ENCODE data around the gene FGF9.

FGF9 gene

GRCh38 chr13:21688056-21688455 is 17.2 kb downstream of the FGF9 start:
- no peak for TF ChIP-seq REST (IDR thresholded peaks at IDR 0.05; ENCODE audit: low read depth)
- no peak for TF ChIP-seq TCF12 (IDR thresholded peaks at IDR 0.05; ENCODE audit: low read depth)
- no peak for TF ChIP-seq ZBTB7A (IDR thresholded peaks at IDR 0.05; ENCODE audit: low read depth)
- TF ChIP-seq CEBPB (IDR thresholded peaks at IDR 0.05) = no peak

GRCh38 chr13:21689097-21689496 is 18.2 kb downstream of the FGF9 start:
- TF ChIP-seq RAD21 (IDR thresholded peaks at IDR 0.05; ENCODE audit: low read depth) (no peak), TCF12 (IDR thresholded peaks at IDR 0.05; ENCODE audit: low read depth) (no peak)

- no peak for TF ChIP-seq YY1 (IDR thresholded peaks at IDR 0.05; ENCODE audit: low read depth)
- no peak for TF ChIP-seq FOXM1 (IDR thresholded peaks at IDR 0.05; ENCODE audit: borderline replicate concordance, low read depth)
- TF ChIP-seq TEAD4 (IDR thresholded peaks at IDR 0.05) = no peak
- TF ChIP-seq EP300 (IDR thresholded peaks at IDR 0.05; ENCODE audit: borderline replicate concordance) = no peak
- no peak for TF ChIP-seq EGR1 (IDR thresholded peaks at IDR 0.05)
- TF ChIP-seq NFIC (IDR thresholded peaks at IDR 0.05) = no peak
- no peak for TF ChIP-seq RAD21 (IDR thresholded peaks at IDR 0.05; ENCODE audit: low read depth)
- TF ChIP-seq CEBPB (IDR thresholded peaks at IDR 0.05) = no peak
- TF ChIP-seq ZBTB7A (IDR thresholded peaks at IDR 0.05; ENCODE audit: low read depth) = no peak
Measured at GRCh38 chr13:21690955-21691354, 20.1 kb downstream of the FGF9 start.

GRCh38 chr13:21691500-21691899 is 20.6 kb downstream of the FGF9 start:
- TF ChIP-seq TCF12 (IDR thresholded peaks at IDR 0.05; ENCODE audit: low read depth) (no peak), ZBTB7A (IDR thresholded peaks at IDR 0.05; ENCODE audit: low read depth) (no peak), EP300 (IDR thresholded peaks at IDR 0.05; ENCODE audit: borderline replicate concordance) (no peak), RAD21 (IDR thresholded peaks at IDR 0.05; ENCODE audit: low read depth) (no peak), TEAD4 (IDR thresholded peaks at IDR 0.05) (no peak), CEBPB (IDR thresholded peaks at IDR 0.05) (no peak), REST (IDR thresholded peaks at IDR 0.05; ENCODE audit: low read depth) (no peak), YY1 (IDR thresholded peaks at IDR 0.05; ENCODE audit: low read depth) (no peak), TAF1 (IDR thresholded peaks at IDR 0.05; ENCODE audit: low read depth) (no peak), CREB1 (IDR thresholded peaks at IDR 0.05; ENCODE audit: low read depth) (no peak), USF1 (IDR thresholded peaks at IDR 0.05) (no peak)

- no peak for TF ChIP-seq TEAD4 (IDR thresholded peaks at IDR 0.05)
- no peak for TF ChIP-seq TAF1 (IDR thresholded peaks at IDR 0.05; ENCODE audit: low read depth)
- no peak for TF ChIP-seq TCF12 (IDR thresholded peaks at IDR 0.05; ENCODE audit: low read depth)
- TF ChIP-seq MAX (IDR thresholded peaks at IDR 0.05) = no peak
- no peak for TF ChIP-seq ZBTB7A (IDR thresholded peaks at IDR 0.05; ENCODE audit: low read depth)
- no peak for TF ChIP-seq EGR1 (IDR thresholded peaks at IDR 0.05)
- no peak for TF ChIP-seq NFIC (IDR thresholded peaks at IDR 0.05)
- TF ChIP-seq CEBPB (IDR thresholded peaks at IDR 0.05) = no peak
- no peak for TF ChIP-seq YY1 (IDR thresholded peaks at IDR 0.05; ENCODE audit: low read depth)
- TF ChIP-seq RAD21 (IDR thresholded peaks at IDR 0.05; ENCODE audit: low read depth) = no peak
- no peak for TF ChIP-seq EP300 (IDR thresholded peaks at IDR 0.05; ENCODE audit: borderline replicate concordance)
- no peak for TF ChIP-seq FOXM1 (IDR thresholded peaks at IDR 0.05; ENCODE audit: borderline replicate concordance, low read depth)
- no peak for TF ChIP-seq USF1 (IDR thresholded peaks at IDR 0.05)
- TF ChIP-seq CREB1 (IDR thresholded peaks at IDR 0.05; ENCODE audit: low read depth) = no peak
- no peak for TF ChIP-seq REST (IDR thresholded peaks at IDR 0.05; ENCODE audit: low read depth)
Measured at GRCh38 chr13:21691928-21692327, 21.1 kb downstream of the FGF9 start.
